Activated T-cell treated with anti-CD3 and anti-CD28 coated beads, Interleukin-2, amount 50 U/mL, for 1 hour (primary cell): ENCODE results near the gene TCF20.

Experiments used
- DNase-seq: peaks from one replicate; pipeline ENCODE4 v3.0.0-alpha.2; 2020

TCF20 gene

GRCh38 chr22:42270510-42271190 is at the start of gene TCF20:
TCF20 (minus strand) TSS chr22:42270653; CDS start chr22:42215305, 55,348 bp downstream.
- DNase-seq: peak; percentile 79

- no peak for DNase-seq
Observed at GRCh38 chr22:42319386-42319785, 48.9 kb upstream of the TCF20 start.

- no peak for DNase-seq
Observed at GRCh38 chr22:42318967-42319366, 48.5 kb upstream of the TCF20 start.

- DNase-seq: no peak
Observed at GRCh38 chr22:42317691-42318547, 47.5 kb upstream of the TCF20 start.

- DNase-seq: peak; percentile 52
Observed at GRCh38 chr22:42317008-42317407, 46.6 kb upstream of the TCF20 start.

- DNase-seq: no peak
Observed at GRCh38 chr22:42315392-42315756, 44.9 kb upstream of the TCF20 start.

- no peak for DNase-seq
Observed at GRCh38 chr22:42314709-42315391, 44.4 kb upstream of the TCF20 start.

- DNase-seq: peak; percentile 53
Observed at GRCh38 chr22:42313804-42314581, 43.5 kb upstream of the TCF20 start.

- DNase-seq: no peak
Observed at GRCh38 chr22:42313204-42313603, 42.8 kb upstream of the TCF20 start.

- DNase-seq: no peak
Observed at GRCh38 chr22:42310291-42311015, 40.0 kb upstream of the TCF20 start.

- DNase-seq: no peak
Observed at GRCh38 chr22:42309865-42310264, 39.4 kb upstream of the TCF20 start.

GRCh38 chr22:42308892-42309468 is 38.5 kb upstream of the TCF20 start:
- no peak for DNase-seq

GRCh38 chr22:42307806-42308563 is 37.5 kb upstream of the TCF20 start:
- DNase-seq: no peak

- DNase-seq: no peak
Observed at GRCh38 chr22:42306010-42306409, 35.6 kb upstream of the TCF20 start.

- DNase-seq: no peak
Observed at GRCh38 chr22:42304324-42304790, 33.9 kb upstream of the TCF20 start.

- DNase-seq: no peak
Observed at GRCh38 chr22:42303396-42304323, 33.2 kb upstream of the TCF20 start.

GRCh38 chr22:42301742-42302102 is 31.3 kb upstream of the TCF20 start:
- DNase-seq: no peak

GRCh38 chr22:42301077-42301741 is 30.8 kb upstream of the TCF20 start:
- no peak for DNase-seq
